Neural progenitor cell (in vitro differentiated cells): Measurements from ENCODE around the gene PEAR1.

Experiments
- CTCF ChIP-seq: fragments of 200-600 bp; sonication (generic); IDR thresholded peaks from 2 replicates; pipeline ENCODE4 v1.5.1; 2017; ENCODE audit warnings: antibody characterized with exemption, mild to moderate bottlenecking
- EZH2 ChIP-seq: fragments of 200-600 bp; sonication (generic); IDR thresholded peaks from 2 replicates; pipeline ENCODE4 v1.6.1; 2017; ENCODE audit warnings: antibody characterized with exemption, mild to moderate bottlenecking, moderate library complexity

GRCh38 chr1:156881663-156882062 is 11.9 kb upstream of the PEAR1 start:
- TF ChIP-seq CTCF (no peak), EZH2 (no peak)
